HG03039 (cell line): Measurements from ENCODE around the gene SPECC1L.

Source experiments
- ATAC-seq: cut with Tn5 transposase; IDR thresholded peaks from one replicate; pipeline ENCODE4 v1.9.1; 2021; ENCODE audit warnings: mild to moderate bottlenecking, moderate library complexity; ENCODE audit not compliant: unreplicated experiment

SPECC1L gene

DNA sequence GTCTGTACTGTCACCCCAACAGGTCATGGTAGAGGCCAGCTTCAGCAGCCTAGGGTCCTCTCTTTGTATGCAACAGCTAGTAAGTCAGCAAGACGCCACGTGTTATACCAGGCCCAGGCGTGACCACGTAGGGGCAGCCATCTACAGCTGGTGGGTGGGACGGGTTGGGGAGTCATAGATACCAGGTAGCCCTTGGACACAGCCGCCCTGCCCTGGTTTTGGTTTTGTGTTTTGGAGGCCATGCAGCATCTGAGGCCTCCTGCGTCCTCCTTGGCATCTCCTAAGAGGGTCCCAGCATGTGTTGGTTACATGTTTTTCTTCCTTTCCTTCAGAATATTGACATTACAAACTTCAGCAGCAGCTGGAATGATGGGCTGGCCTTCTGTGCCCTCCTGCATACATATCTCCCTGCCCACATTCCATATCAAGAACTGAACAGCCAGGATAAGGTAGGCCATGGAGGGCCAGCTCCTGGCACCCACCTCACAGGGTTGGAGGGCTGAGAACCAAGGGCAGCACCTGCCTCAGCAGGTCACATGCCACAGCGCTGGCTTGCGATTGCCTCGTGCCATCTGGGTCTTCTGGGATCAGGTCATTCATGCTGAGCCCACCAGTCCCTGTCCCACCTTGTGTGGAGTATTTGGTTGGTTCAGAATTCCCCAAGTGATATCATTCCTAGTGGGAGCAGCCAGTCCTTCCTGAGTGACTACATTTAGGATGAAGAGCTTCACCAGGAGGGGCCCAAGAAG, 140.8 kb downstream of the SPECC1L start:
- ATAC-seq: no peak

DNA sequence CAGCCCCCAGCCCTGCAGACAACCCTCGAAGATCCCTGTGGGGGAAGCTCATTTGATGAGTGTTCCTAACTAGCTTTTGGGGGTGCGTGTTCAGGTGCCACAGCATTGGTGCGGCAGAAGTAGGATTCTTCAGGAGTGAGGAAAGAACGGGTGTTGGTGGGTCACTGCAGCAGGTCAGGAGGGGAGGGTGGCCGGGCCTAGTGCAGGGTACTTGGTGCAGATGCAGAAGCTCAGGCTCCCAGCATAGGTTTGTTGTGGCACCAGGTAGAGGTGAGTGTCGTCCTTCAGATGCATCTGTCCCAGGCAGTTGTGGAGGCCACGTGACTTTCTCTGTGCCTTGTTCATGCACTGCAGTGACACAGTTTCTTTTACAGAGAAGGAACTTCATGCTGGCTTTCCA, 141.6 kb downstream of the SPECC1L start:
- ATAC-seq: no peak

- ATAC-seq: no peak
These were observed 142.6 kb downstream of the SPECC1L start for GRCh38 chr22:24413271-24413670.

DNA sequence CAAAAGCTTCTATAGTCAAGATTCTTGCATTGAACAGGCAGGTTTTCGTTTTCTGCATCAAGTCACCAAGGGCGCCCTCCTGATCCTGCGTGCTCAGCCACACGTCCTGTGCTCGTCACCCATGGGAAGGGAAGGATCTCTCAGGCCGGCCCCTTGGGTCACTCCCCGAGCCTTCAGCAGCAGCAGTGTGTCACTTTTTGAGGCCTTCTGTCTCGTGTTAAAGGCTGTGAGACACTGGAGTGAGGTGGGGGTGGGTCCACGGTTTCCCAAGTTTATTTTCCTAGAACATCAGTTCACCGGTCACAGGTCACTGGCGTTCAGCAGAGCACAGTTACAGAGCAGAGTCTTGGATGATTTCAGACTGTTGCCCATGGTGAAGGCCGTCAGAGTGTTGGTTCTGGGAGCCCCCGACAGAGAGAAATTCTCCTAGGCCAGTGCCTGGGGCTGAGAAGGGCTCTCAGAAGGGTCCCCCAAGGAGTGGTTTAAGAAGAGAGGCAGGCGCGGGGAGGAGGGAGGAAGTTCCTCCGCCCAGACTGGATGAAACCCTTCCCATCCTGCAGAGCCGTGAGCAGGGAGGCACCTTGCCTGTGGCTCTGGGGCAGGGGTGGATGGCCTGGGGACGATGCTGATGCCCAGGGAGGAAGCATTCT, 143.2 kb downstream of the SPECC1L start:
- ATAC-seq: no peak

DNA sequence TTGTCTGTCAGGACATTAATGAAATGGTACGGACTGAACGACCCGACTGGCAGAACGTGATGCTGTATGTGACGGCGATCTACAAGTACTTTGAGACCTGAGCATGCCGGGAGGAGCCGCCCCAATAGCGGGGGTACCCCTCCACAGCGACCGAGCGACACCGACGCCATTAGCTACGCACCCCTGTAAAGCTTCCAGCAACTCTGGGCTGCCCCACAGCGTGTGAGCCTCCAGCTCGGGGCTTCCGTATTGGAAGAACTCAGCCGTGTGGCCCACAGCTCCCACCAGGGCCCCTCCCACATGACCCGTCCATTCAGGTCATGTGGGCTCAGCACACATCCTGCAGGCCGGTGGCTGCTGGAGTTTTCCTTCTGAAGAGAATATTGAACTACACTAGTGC, 143.9 kb downstream of the SPECC1L start:
- ATAC-seq: no peak

GRCh38 chr22:24414984-24415945, 144.6 kb downstream of the SPECC1L start:
- no peak for ATAC-seq

DNA sequence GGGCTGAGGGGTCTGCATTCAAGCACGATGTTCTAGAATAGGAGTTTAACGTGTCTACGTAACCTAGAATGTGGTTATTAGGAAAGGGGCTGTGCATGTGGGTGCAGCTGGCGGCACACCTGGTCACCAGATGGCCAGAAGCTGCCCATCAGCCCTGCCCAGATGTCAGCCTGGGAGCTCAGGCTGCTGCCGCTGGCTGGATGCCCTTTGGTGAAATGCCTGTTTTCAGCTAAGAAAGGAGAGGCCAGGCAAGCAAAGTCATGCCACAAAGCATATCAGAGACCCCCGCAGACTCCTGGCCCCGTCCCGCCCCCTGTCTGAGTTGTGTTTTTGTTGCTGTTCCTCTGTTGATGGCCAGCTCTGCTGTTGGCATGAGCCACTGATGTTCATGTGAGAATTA, 145.5 kb downstream of the SPECC1L start:
- no peak for ATAC-seq

DNA sequence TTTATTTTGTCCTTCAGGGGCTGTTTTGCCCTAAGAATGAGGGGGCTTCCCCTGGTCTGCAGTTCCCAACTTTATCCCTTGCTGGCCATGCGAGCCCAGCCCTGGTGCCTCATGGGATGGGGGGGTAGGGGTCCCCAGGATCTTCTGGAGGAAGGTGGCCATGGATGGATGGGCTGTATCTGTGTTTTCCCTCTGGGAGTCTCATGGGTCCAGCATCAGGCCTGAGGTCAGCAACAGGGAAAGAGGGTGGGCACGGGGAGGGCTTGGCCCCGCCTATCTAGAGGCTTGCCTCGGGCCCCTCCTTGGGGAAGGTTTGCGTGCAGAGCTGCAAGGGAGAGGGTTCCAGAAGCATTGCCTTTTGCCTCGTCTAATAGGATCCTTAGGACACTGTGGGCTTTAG, 146.0 kb downstream of the SPECC1L start:
- no peak for ATAC-seq

DNA sequence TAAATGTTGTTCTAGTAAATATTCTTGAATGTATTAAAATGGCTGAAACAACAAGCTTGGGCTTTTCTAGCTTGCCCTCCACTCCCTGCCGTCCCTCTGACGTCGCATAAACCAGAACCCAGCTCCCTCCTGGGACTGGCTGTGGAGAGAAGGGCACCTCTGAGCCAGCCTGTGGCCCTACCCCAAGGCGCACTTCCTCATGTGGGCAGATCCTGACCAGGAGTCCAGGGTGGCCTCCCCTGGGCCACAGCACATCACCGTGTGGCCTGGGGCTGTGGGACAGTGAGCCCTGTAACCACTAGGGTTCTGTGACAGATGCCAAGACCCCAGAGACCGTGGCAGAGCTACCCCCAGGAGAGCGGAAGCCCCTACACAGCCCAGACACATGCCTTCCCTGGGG, 146.6 kb downstream of the SPECC1L start:
- no peak for ATAC-seq

- no peak for ATAC-seq
These were observed 147.4 kb downstream of the SPECC1L start for GRCh38 chr22:24417901-24418641.

- no peak for ATAC-seq
These were observed 148.3 kb downstream of the SPECC1L start for GRCh38 chr22:24418786-24419474.

- ATAC-seq: no peak
These were observed 148.8 kb downstream of the SPECC1L start for GRCh38 chr22:24419475-24419850.

DNA sequence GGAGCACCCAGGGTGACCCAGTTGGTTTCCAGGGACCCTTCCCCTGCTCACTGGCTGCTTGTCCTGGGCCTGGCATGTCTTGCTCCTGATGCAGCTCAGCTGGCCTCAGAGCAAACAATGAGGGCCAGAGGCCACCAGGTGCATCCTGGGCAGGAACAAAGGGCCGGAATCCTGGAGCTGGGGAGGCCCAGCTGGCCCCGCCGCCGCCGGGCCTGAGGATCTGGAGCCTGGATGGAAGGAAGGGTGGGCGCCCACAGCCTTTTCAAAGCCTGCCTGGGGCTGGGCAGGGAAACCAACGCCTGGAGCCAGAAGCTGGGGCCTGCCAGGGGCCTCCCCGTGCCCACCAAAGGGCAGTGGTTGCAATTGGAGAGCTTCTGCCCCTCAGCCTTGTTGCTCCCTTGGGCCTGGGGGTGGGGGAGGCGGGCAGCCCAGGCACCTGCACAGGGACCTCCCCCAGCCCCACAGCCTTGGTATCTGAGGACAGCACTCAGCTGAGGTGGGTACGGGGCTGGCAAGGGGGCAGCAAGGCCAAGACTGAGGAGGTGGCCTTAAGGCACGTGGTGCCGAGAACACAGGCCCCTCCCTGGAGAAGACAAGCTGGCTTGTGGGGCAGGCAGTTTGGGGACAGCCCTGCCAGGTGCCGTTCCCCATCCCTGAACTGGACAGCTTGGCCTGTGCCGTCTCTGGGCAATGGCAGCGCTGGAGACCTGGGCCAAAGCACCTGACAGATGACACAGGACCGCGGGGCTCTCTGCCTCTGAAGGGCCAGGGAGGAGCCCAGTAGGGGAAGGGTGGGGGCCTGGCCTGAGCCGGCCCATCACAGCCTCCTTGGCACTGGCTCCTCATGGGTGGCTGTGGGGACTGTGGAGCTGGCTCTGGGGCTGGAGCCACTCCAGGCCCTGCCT, 149.7 kb downstream of the SPECC1L start:
- ATAC-seq: no peak

- ATAC-seq: no peak
These were observed 150.3 kb downstream of the SPECC1L start for GRCh38 chr22:24420977-24421343.

DNA sequence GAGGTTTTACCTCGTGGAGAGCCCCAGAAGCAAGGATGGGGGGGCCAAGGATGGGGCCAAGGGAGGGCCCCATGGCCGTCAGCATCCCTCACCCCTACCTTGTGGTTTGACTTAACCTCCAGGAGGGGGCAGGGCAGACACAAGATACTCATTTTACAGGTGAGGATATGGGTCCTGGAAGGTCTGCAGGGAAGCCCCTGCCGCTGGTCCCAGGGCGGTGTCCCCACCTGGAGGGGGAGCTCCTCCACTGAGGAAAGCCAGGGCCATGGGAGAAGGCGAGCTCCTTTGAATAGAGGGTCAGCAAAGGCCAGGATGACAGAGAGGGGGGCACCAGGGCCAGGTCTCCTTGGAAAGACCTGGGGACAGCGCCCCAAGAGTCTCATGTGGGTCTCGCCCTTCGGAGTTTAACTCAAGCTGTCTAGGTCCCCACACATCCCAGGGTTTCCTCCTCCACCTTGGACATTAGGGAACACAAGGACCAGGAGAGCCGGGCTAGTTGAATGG, 150.8 kb downstream of the SPECC1L start:
- ATAC-seq: no peak

- ATAC-seq: no peak
These were observed 151.6 kb downstream of the SPECC1L start for GRCh38 chr22:24422102-24422665.

DNA sequence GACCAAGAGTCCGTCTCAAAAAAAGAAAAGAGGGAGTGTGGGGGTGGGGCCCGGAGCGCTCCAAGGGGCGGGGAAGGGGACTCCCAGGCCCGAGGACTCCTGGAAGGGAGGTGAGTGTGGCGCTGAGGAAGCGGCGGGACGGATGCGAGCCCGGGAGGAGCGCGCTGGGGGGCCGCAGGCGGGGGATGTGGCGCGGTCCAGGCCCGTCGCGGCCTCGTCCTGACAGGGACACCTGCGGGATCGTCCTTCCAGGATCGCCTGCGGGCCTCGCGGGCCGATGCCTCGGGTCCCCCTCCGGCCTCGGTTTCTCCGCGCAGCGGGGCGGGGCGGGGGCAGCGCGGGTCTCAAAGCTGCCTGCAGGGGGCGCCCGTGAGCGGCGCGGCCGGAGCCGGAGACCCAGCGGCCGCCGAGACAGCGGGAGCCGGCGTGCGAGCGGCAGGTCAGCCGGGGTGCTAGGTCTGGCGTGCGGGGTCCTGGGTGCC, 152.9 kb downstream of the SPECC1L start:
- no peak for ATAC-seq

DNA sequence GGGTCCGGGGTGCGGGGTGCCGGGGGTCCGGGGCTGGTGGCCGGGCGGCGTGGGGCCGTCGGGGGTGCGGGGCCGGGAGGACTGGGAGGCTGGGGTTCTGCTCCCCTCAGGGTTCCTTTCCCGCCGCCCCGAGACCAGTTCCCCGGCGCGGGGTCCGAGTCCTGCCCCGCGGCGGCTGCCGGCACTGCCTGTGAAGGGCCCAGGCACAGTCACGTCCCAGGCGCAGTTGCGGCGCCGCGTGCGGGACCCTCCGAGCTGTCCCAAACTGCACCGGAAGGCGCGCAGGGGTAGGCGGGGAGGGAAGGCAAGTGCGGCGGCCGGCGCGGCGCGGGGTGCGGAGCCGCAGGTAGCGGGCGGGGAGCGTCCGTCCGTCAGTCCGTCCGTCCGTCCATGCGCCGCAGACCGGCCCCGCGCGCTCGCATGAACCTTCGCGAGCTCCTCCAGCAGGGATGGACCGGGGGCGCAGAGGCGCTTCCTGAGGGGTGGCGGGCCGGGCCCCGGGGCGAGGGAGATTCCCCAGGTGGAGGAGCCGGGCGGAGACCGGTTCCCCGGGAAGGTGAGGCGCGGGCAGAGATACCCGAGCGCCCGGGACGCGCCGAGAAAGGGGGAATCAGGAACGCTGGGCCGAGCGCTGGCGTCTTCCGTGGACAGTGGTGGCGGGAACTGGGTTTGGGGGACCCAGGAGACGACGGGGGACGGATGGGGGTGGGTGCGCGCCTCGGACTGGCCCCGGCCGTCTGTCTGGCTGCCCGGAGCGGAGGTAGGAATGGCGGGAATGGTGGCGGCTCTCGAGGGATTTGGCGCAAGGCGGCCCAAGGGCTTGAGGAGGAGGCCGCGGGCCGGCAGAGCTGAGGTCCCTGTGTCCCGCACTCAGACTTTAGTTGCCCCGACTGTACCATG, 153.6 kb downstream of the SPECC1L start:
- no peak for ATAC-seq
